HG03280 (cell line): ENCODE data around the gene USP22.
"Not testable (repeated sequence)": the region's sequence is repeated elsewhere in the genome, so short reads cannot be mapped to it uniquely, and the experiment has no call there.

Experiments used
- ATAC-seq: cut with Tn5 transposase; IDR thresholded peaks from one replicate; pipeline ENCODE4 v1.9.1; 2021; ENCODE audit warnings: mild to moderate bottlenecking, moderate library complexity; ENCODE audit not compliant: unreplicated experiment

The USP22 gene

DNA sequence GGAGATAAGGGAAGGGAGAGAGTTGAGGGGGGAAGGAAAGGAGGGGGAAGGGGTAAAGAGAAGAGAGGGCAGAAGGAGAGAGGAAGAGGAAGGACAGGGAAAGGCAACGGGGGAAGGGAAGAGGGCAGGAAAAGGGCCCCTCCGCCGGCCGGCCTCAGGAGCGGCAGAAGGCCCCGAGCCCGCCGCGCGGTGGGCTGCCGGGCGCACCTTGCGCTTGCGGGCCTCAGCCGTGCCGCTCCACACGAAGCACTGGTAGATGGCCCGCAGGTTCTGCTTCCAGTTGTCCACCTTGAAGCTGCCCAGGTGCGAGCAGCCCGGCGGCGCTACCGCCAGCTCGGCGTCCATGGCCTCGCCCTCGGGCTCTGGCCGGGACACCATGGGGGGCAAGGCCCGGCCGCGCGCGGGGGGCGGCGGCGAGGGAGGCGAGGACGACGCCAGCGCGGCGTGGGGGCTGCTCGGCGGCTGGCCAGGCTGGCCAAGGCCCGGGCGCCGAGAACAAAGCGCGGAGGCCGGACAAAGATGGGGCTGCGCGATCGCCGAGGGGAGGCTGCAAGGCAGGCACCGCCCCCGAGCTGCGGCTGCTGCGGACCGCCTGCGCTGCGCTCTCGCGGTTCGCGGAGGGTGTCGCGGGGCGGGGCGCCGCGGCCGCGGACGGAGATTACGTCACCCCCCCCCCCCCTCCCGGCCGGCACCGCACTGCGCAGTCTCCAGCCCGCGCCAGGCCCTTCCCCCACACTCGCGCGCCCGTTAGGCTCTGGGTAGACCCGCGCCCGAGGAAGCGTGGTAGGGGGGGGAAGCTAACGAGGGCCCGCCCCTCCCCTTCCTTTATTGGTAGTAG lies at the start of gene USP22:
TSS of gene USP22 (minus strand) at position 554 of the 838 bp plus-strand sequence. CDS start at position 378, 176 bp downstream.
- ATAC-seq: peak; percentile 60

DNA sequence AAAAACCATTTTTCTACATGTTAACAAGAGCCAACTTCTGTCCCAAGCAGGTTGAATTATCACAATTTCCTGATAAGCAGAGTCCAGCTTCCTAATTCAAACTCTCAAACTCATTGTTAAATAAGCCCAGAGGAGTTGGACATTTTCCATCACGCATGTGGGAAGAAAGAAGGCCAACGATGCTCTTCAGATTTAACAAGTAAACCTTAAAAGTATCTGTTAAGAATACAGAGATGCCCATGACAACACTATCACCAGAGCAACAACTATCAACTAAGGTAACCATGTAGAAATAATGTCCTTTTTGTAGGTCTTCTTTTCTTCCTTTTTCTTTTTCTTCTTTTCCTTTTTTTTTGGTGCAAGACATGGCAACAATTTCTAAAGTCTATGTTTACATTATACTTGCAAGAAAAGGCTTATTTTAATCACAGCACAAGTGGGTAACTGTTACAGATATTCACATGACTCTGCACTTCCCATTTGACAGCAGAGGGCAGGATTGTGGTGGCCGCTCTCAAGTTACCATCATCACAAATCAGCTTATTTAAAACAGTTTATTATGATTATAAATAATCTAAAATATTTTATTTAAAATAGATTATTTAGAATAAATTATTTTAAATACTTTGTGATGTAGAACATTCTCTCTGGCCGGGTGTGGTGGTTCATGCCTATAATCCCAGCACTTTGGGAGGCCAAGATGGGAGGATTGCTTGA lies 48.2 kb upstream of the USP22 start:
- no peak for ATAC-seq

DNA sequence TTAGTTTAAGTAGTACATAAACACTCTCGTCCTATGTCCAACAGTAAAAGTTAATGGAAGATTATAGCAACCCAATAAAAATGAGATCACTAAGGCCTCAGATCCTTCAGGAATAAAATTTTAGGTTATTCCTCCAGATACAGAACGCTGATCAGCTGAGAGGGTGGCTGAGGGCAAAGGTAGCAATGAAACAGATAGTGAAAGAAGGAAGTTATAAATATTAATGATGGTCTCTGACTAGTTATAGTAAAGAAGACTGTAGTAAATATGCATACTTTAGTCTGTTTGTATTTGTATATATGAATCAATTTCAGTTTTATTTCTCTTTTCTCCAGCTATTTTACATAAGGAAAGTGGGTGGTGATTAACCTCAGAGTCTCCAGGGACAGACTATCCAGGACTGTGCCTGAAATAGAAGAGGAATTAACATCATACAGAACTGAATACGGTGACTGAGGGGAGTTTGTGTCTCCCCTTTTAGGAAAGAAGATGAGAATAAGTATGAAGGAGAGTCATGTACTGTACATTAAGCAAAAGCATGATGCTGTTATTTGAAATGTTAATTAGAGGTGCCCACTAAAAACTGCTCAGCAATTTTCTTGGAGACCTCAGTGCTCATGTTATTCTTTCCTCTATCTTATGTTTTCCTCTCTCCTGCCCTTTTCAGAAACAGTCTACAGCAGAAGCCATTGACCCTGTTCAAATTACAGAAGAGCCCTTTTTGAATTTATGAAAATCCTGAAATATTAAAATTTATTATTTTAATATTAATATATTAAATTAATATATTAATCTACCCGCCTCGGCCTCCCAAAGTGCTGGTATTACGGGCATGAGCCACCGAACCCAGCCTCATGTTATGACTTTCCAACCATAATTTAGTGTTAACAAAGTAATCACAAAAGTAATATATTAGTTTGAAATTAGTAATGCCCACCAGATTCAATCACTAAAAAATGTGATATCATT lies 47.4 kb upstream of the USP22 start:
- peak; percentile 76 for ATAC-seq

DNA sequence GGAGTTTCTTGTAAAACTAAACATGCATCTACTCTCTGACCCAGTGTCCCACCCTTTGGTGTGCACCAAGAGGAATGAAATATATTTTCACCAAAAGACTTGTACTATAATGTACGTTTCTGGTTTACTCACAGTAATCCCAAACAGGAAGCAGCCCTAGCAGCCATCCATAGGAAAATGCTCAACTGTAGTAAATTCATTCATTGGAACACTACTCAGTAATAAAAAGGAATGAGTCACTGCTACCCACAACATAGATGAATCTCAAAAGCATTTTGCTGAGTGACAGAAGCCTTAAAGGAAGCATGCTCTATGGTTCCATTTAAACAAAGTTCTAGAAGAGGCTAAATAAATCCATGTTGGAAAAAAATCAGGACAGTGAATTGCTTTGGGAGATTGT lies 46.3 kb upstream of the USP22 start:
- no peak for ATAC-seq

DNA sequence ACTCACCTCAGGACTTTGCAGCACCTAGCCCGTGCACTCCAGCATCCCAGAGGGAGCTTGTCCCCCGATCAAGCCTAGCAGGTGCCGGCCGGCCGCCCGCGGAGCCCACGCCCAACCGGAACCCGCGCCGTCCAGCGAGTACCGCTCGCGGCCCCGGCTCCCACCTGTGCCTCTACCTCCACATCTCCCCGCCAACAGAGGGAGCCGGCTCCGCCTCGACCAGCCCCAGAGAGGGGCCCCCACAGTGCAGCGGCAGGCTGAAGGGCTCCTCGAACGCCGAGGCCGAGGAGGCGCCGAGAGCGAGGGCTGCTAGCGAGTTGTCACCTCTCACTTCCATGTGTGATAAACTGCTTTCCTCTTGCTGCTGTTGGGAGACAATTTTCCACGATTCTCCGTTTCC lies 42.9 kb upstream of the USP22 start:
- no peak for ATAC-seq

DNA sequence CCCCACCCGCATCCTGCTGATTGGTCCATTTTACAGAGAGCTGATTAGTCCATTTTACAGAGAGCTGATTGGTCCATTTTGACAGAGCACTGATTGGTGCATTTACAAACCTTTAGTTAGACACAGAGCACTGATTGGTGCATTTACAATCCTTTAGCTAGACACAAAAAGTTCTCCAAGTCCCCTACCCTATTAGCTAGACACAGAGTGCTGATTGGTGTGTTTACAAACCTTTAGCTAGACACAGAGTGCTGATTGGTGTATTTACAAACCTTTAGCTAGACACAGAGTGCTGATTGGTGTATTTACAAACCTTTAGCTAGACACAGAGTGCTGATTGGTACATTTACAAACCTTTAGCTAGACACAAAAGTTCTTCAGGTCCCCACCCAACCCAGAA lies 42.5 kb upstream of the USP22 start:
- ATAC-seq: not testable (repeated sequence)

DNA sequence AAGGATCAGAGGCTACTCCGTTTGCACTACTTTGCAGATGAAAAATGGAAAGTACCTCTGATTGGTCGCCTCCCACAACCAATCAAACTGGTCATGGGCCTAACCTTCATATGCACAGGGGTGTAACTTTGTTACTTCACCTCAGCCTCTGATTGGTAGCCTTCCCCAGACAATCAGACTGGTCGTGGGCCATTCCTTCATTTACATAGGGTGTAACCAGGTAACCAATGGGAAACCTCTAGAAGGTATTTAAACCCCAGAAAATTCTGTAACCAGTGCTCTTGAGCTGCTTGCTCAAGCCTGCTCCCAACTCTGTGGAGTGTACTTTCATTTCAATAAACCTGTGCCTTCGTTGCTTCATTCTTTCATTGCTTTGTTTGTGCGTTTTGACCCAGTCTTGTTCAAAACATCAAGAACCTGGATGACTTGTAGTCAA lies 39.2 kb upstream of the USP22 start:
- ATAC-seq: no peak

DNA sequence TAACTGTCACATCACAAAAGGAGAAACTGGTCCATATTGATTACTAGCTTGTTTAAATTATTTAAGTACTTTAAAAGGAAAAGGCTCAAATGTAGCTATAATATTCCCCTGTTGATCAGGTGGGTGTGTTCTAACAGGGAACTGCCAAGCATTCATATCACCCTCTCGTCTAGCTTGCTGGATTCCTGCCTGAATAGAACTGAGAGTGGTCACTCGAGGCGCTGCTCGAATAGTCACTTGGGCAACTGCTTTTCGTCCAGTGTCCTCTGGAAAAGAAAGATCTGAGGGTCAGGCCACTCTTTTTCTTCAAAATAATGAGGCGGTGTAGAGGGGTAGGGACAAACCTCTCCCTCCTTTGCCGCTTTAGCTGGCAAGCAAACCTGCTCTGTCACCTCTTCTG lies 36.4 kb upstream of the USP22 start:
- no peak for ATAC-seq

DNA sequence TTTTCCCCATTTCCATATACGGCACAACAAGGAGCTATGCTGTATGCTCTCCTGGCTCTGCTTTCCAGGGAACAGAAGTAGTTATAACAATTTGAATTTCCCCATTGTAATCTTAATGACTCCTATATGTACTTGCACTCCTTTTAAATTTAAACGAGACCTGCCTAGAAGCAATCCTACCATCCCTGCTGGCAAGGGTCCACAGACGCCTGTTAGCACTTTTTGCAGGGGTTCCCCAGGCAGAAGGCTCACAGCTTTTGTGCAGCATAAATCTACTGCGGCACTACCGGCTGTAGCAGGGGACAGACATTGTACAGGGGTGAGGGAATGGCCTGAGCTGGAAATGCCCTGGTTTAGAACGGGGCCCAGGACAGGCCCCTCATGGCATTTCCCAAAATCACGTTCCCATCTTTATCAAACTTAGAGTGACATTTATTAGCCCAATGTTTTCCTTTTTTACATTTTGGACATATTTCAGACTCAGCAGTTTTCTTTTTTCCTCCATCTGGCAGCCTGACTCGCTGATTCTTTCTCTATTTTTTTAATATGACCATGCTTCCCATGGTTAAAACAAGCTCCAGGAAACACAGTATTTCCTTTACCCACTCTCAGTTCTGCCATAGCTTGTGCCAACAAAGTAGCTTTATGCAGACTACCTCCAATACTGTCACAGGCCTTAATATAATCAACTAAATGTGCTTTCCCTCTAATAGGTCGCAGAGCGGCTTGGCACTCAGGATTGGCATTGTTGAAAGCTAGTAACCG lies 35.4 kb upstream of the USP22 start:
- ATAC-seq: no peak

DNA sequence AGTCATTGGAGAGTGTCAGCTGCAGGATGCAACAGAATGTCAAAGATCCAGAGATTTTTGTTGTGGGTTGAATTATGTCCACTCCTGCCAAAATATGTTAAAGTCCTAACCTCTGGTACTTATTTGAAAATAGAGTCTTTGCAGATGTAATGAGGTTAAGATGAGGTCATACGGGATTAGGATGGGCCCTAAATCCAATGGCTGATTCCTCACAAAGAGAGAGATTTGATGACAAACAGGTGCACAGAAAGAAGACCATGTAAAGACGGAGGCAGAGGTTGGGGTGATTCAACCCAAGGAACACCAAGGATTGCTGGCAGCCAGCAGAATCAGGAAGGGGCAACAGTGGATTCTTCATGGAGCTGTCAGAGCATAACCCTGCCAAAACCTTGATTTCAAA lies 34.5 kb upstream of the USP22 start:
- no peak for ATAC-seq

DNA sequence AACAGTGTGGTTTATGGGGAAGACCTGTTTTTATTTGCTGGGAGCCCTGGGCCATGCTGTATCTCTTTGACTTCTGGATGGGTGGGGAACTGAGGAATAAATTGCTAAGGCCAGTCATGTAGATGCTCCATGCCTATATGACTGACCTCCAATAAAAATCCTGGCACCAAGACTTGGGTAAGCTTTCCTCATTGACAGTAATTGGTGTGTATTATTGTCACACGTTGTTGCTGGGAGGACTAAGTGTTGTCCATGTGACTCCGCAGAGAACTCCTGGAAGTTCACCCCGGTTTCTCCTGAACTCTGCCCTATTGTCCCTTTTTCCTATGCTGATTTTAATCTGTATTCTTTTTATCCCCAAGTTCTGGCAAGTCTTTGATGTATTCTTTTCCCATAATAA lies 33.4 kb upstream of the USP22 start:
- ATAC-seq: no peak

DNA sequence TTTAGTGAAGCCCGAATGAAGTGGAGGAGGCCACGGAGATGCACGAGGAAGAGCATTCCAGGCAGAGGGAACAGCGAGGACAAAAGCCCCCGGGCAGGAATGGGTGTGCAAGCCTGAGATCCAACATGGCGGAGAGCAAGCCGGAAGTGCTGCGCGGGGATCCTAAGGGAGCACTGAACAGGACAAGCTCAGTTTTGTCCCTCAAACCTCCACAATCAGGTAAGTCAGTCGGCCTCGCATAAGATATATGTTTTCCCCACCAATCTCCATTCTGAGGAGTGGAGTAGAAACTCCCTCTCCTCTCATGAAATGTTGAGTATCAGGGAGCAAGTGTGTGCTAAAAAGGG lies 32.9 kb upstream of the USP22 start:
- ATAC-seq: no peak

DNA sequence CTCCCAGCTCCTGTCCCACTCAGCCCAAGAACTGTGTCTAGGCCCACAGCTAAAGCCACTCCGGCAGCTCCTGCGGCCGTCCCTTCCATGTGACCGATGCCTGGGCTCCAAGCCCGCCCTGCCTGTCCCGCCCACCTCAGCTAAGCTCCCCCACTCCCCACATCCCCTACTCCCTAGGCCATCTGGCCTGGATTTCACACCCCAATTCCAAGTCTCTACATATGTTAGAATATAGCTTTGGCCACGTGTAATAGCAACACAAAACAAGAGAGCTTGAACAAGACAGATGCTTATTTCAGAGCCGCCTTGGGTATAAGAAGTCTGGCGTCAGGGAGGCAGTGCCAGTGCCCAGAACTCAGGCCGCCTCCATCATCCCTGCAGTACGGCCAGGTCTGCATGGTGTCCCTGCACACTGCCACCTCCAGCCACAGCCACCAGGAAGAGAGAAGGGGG lies 30.0 kb upstream of the USP22 start:
- no peak for ATAC-seq

DNA sequence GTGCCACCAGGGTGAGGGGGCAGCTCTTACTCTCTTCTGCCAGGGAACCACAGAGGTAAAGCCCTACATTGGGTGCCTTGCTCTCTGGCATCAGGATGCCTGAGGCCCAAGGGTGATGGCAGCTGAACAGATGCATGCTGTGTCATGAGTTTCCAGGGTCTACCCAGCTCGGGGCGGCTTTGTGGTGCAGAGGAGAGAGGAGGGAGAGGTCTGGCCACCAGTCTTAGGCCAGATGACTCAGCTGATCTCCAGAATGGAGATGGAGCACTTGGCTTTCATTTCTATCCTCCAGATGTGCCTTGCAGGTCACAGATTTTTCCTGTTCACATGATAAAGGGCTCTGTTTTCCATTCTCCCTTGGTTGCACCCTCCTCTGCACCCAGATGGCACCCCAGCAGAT lies 23.6 kb upstream of the USP22 start:
- ATAC-seq: no peak

DNA sequence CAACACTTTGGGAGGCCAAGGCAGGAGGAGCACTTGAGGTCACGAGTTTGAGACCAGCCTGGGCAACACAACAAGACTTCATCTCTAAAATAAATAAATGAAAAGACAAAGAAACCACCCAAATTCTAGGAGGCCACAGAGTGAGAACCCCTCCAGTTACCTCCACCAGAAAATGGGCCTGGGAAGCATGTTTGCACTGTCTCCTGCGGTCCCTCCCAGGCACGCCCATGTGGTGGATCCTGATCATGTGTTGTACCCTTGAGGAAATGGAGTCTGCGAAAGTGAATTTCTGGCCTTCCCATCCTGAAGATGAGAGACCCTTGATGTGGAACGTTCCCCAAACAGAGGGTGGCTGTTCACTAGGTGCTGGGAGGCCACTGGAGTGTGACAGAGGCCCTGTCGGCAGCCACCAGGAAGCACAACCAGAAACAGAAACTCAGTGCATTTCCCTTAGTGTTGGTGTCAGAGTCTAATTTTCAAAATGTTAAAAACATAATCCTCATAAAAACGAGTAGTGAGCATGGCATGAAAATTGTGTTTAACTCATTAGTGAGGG lies 19.2 kb upstream of the USP22 start:
- peak; percentile 52 for ATAC-seq

DNA sequence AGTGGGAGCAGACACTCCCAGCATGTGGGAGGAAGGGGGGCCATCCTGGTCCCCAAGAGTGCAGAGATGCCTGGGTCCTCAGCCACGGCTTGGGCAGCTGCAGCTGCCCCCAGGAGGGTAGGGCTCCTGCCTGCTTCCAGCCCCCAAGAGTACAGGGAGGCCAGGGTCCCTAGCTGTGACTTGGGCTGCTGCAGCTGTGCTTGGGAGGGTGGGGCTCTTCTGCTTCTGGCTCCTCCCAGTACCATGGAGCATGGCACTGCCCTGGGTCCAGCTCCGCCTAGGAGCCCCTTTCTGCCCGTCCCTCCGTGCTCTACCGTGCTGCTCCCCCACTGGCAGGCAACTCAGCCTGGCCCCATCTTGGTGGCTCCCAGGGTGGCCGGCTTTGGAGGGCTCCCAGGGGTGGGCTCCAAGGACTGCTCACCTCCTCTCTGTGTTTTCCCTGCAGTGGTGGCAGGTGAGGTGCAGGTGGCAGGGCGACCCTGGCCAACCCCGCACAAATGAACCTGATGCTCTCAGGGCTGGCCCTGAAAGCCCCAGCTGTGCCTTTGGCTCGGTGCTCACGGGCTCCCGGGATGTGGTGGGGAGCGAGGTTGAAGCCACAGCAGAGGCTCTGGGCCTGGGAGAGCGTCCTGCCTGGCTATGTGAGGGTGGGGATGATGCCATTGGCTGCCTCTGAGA lies 18.5 kb upstream of the USP22 start:
- no peak for ATAC-seq

DNA sequence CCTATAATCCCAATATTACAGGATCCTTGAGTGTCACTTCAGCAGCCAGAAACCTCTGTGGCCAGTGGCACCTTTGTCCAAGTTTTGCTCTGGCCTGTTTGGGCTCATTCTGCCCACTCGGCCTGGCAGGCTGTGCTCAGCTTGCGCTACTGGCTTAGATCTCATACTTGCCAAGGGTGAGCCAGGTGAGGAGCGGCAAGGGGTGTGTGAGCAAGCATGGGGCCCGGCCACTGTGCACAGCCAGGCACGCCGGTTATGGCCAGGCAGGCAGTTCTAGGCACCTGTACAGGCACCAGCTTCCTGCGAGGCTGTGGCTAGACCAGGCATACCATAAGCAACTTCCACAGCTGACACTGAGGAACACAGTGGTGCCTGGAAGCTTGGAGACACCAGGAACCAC lies 16.9 kb upstream of the USP22 start:
- ATAC-seq: no peak

DNA sequence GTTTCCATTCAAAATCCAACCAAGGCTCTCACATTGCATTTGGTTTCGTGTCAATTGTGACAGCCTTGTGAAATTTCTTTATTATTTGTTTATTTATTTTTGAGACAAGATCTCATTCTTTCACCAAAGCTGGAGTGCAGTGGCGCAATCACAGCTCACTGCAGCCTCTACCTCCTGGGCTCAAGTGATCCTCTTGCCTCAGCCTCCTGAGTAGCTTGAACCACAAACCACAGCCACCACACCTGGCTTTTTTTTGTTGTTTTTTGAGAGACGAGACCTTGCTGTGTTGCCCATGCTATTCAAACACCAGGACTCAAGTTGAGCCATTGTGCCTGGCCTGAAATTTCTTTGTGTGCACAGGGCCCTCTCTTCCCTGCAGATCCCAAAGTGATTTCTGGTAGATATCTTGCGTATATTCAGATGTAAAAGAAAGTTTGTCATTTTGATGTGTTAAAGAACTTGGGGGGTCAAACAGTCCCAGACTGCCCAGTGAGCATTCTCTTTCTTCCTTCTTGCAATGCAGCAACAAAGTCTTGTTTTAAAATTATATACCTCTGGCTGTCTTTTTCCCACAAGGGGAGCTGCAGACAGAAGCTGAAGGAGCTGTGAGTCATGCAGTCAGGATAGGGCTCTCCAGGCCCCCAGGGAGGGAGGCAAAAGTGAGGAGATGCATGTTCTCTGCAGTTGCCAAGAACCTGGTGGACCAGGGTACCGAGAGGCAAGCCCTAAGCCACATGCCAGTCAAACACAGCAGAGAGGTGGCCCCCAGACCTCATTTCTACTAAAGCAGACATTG lies 15.5 kb upstream of the USP22 start:
- ATAC-seq: no peak

DNA sequence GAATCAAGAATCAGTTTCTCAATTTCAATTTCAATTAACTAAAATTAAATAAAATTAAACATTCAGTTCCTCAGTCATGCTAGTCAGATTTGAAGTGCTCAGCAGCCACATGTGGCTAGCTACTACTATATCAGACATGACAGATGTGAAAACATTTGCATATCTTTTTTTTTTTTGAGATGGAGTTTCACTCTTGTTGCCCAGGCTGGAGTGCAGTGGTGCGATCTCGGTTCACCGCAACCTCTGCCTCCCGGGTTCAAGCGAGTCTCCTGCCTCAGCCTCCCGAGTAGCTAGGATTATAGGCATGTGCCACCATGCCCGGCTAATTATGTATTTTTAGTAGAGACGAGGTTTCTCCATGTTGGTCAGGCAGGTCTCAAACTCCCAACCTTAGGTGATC lies 10.2 kb upstream of the USP22 start:
- ATAC-seq: not testable (repeated sequence)
